Activated T-helper 1 cell treated with anti-CD3 and anti-CD28 coated beads, Interleukin-12 subunit alpha, Interleukin-12 subunit beta, Interleukin-2, Interleukin-4 antibody, amounts not matched to agents 30 ng/mL and 10 ng/mL and 1 ng/mL, durations not matched to agents 14 hours and 24 hours and 36 hours (primary cell): ENCODE measurements around the gene SRRD. TPM values are rescaled to one million over a fixed set of nuclear protein-coding genes. Genes with fewer than 3 reads are reported as not detected.

Source experiments
- DNase-seq: peaks from one replicate; pipeline ENCODE4 v3.0.0; 2021; ENCODE audit warnings: low spot score
- H3K27ac Mint-ChIP-seq: one replicate; pipeline ENCODE4 v1.8.0; 2021; ENCODE audit warnings: mild to moderate bottlenecking, mixed read lengths
- H3K27me3 Mint-ChIP-seq: one replicate; pipeline ENCODE4 v1.8.0; 2022; ENCODE audit warnings: mild to moderate bottlenecking, moderate library complexity, mixed read lengths; ENCODE audit not compliant: insufficient read depth
- H3K36me3 Mint-ChIP-seq: one replicate; pipeline ENCODE4 v1.8.0; 2021; ENCODE audit warnings: low read depth, mixed read lengths
- H3K4me1 Mint-ChIP-seq: one replicate; pipeline ENCODE4 v1.8.0; 2021; ENCODE audit warnings: low read depth, mixed read lengths
- H3K4me3 Mint-ChIP-seq: one replicate; pipeline ENCODE4 v1.8.0; 2021; ENCODE audit warnings: mild to moderate bottlenecking, moderate library complexity, mixed read lengths
- H3K9me3 Mint-ChIP-seq: one replicate; pipeline ENCODE4 v1.8.0; 2021; ENCODE audit warnings: mixed read lengths
- intact Hi-C: fragments of 100-400 bp; cut with micrococcal nuclease; formaldehyde crosslinking; loops from one replicate; pipeline ENCODE4 v1.15.1; 2024
- total RNA-seq: library from RNA; stranded (reverse); gene quantifications from 2 replicates; pipeline ENCODE4 v1.2.3, GENCODE V29; 2022

SRRD gene
- total RNA-seq, 1 donor from 2014 or later, result 34.8 TPM

DNA sequence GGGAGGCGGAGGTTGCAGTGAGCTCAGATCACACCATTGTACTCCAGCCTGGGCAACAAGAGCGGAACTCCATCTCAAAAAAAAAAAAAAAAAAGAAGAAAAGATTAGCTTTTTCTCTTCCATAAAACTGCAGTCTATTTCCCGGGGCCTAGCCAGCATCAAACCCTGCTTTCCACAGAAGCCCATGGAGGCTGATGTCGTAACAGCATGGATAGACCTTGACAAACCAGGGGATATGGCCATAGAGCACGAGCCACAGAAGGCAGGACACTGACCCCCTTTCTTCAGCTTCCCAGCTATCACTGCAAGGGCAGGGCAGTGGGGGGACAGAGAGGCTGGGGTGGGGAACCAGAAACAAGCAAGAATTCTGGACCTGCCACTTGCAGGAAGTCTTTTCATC lies 21.6 kb upstream of the SRRD start:
- Mint-ChIP-seq H3K4me1 (no peaks in the 10 kb centered on the region), H3K9me3 (no peaks in the 10 kb centered on the region), H3K27ac (no peak overlapping the region), H3K27me3 (no peaks in the 10 kb centered on the region), H3K36me3 (peaks cover 30% of the 10 kb centered on the region), H3K4me3 (no peak overlapping the region)
- intact Hi-C loops, result no loop called here
- no peak for DNase-seq

DNA sequence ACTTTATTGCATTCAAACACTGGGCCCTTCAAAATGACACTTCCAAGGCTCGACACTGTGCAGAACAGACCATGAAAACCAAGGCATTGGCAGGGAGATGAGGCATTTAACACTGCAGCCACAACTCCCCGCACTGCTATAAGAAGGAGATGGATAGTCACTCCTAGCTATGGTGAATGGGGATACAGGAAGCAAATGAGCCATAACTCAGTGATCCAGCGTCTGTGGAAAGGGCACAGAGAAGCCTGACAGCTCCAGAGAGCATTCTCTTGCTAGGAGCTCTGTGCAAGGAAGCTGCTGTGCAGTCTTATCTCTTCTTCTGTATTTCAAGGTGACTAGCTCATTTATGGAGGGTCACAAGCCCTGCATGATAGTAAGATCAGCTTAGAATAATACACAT lies 21.0 kb upstream of the SRRD start:
- no peak for DNase-seq
- no peaks in the 10 kb centered on the region for H3K4me1 Mint-ChIP-seq
- intact Hi-C loops, result no loop called here
- no peak overlapping the region for H3K27ac Mint-ChIP-seq
- H3K36me3 Mint-ChIP-seq, result peaks cover 30% of the 10 kb centered on the region
- H3K4me3 Mint-ChIP-seq, result no peak overlapping the region
- H3K9me3 Mint-ChIP-seq, result no peaks in the 10 kb centered on the region
- H3K27me3 Mint-ChIP-seq, result no peaks in the 10 kb centered on the region

DNA sequence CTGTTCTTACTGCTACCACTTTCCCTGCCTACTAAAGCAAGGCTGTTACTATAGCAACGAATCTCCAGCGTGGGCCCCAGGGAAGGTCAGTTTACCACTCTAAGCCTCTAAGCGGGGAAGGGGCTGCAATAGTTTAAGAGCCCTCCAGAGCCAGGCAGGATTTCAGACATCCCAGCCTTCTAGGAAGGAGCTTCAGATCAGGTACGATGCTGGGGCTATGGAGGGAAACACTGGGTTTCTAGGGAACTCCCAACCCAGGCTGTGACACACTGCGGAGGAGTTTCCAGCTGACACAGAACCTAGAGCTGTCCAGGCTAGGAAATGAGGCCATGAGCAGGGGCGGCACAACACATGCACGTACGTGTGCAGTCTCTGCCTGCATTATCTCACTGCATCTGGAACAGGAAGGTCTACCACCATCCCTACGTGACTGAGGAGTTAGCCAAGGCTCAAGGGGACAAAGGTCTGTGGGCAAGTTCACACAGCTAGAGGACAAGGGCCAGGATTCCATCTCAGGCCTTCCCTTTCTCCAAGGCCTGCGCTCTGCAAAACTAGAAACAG lies 20.5 kb upstream of the SRRD start:
- Mint-ChIP-seq H3K36me3 (peaks cover 31% of the 10 kb centered on the region), H3K27me3 (no peaks in the 10 kb centered on the region), H3K27ac (no peak overlapping the region), H3K4me1 (no peaks in the 10 kb centered on the region), H3K4me3 (no peak overlapping the region), H3K9me3 (no peaks in the 10 kb centered on the region)
- intact Hi-C loops, result no loop called here
- no peak for DNase-seq

DNA sequence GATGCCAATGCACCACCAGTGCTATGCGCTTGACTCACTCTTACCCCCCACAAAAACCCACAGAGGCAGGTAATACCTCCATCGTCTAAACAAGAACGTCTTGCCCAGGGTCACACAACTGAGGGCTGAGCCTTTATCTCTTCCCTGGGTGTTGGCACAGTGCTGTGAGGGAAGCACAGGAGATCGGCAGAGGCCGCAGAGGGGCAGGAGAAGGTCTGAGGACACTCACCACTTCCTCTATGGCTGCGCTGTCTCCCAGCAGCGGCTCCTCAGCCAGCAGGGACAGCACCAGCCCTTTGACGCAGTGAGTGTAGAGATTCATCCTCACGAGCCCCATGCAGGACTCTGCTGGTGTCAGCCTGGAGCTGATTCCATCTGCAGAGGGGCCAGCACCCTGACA lies 20.0 kb upstream of the SRRD start:
- H3K4me3 Mint-ChIP-seq, result no peak overlapping the region
- H3K36me3 Mint-ChIP-seq, result peaks cover 32% of the 10 kb centered on the region
- no peaks in the 10 kb centered on the region for H3K27me3 Mint-ChIP-seq
- intact Hi-C loops, result no loop called here
- no peak for DNase-seq
- no peak overlapping the region for H3K27ac Mint-ChIP-seq
- no peaks in the 10 kb centered on the region for H3K4me1 Mint-ChIP-seq
- no peaks in the 10 kb centered on the region for H3K9me3 Mint-ChIP-seq

DNA sequence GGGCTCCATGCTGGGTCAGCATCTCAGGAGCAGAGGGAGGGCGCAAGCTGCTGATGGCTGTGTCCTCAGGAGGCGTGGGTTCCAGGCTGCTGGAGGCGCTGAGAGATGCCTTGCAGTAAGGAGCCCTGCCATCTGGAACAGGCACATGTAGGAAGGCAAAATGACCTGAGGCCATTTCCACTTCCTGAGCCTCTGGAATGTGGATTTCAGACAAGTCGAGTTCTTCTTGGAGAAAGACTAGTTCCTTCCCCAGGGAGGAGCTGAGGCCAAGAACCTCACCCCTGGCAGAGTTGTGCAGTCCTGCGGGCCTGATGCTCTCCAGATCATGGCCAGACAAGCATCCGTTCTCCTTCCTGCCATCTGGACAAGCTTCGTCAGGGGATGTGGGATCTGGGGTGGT lies 19.4 kb upstream of the SRRD start:
- peaks cover 33% of the 10 kb centered on the region for H3K36me3 Mint-ChIP-seq
- intact Hi-C loops, result no loop called here

DNA sequence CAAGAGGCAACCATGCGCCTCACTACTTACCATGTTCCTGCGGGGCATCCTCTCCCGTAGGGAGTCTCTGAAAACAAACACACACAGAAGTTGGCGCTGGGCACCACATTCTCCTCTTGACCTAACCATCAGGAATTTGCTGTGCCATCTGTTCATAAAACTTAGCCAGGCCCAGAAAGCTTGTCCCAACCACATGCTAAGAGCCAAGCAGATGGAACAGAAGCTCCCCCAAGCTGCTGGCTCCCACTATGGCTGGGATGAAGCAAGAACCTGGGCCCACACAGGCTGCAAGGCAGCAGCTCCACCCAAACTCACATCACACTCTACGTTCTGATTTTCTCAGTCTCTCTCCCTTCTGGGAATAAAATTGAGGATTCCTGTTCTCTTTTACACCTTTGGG lies 17.5 kb upstream of the SRRD start:
- Mint-ChIP-seq H3K27ac (no peak overlapping the region), H3K27me3 (no peaks in the 10 kb centered on the region), H3K36me3 (peaks cover 37% of the 10 kb centered on the region), H3K4me1 (no peaks in the 10 kb centered on the region), H3K4me3 (no peak overlapping the region), H3K9me3 (no peaks in the 10 kb centered on the region)
- DNase-seq, result no peak
- intact Hi-C loops, result no loop called here

More for the DNA sequence above, 19.4 kb upstream of the SRRD start:
- no peaks in the 10 kb centered on the region for H3K9me3 Mint-ChIP-seq
- DNase-seq, result no peak
- H3K27ac Mint-ChIP-seq, result no peak overlapping the region
- H3K27me3 Mint-ChIP-seq, result no peaks in the 10 kb centered on the region
- H3K4me3 Mint-ChIP-seq, result no peak overlapping the region
- no peaks in the 10 kb centered on the region for H3K4me1 Mint-ChIP-seq

DNA sequence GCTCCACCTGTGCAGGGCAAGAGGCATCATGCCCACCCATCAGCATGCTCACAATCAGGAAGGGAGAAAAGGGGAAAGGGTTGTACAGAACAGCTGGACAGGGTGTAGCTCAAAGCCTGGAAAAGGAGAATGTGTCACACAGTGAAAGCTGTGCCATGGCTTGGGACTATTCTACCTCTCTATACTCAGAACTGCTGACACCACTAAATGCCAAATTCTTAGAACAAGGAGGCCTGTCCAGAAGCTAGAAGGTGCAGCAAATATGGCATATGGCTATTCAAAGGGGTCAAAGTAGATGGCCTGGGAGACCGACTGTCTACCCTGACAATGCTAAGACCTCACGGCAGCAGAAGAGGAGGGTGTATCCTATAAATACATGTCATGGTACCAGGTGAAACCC lies 12.9 kb upstream of the SRRD start:
- Mint-ChIP-seq H3K4me1 (peaks cover 7% of the 10 kb centered on the region), H3K4me3 (no peak overlapping the region), H3K27me3 (no peaks in the 10 kb centered on the region), H3K27ac (no peak overlapping the region), H3K36me3 (peaks cover 38% of the 10 kb centered on the region), H3K9me3 (no peaks in the 10 kb centered on the region)
- no peak for DNase-seq
- intact Hi-C loops, result no loop called here

DNA sequence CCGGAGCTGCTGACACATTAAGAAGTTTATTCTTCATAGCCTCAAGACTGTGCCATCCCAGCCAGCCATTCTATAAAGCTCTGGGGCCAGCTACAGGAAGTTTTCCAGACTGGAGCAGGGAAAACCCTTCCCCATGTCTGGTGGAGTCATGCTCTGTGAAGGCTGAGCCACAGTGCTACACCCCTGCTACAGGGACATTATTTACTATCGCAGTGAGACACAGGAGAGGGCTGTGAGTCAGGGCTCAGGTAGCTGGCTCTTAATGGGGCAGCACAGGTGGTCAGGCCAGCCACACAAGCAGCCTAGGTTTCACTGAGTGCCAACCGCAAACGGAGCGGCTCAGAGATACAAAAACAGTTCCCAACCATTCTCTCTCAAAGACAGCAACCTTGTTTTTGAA lies 12.2 kb upstream of the SRRD start:
- H3K36me3 Mint-ChIP-seq, result peaks cover 39% of the 10 kb centered on the region
- H3K4me1 Mint-ChIP-seq, result peaks cover 9% of the 10 kb centered on the region
- intact Hi-C loops, result no loop called here
- H3K4me3 Mint-ChIP-seq, result no peak overlapping the region
- no peaks in the 10 kb centered on the region for H3K27me3 Mint-ChIP-seq
- DNase-seq, result no peak
- no peaks in the 10 kb centered on the region for H3K9me3 Mint-ChIP-seq
- H3K27ac Mint-ChIP-seq, result peak overlapping the region; percentile 40

DNA sequence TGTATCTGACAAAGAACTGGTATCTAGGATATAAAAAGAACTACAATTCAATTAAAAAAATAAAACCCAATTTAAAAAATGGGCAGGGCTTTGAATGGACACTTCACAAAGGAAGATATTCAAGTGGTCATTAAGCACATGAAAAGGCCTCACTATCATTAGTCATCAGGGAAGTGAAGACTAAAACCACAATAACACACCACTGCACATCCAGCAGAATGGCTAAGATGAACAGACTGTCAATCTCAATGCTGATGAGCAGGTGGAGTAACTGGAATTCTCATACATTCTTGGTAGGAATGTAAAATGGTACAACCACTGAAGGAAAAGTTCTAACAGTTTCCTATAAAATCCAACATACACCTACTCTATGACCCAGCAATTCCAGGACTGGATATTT lies 9.0 kb upstream of the SRRD start:
- intact Hi-C loops, result no loop called here
- H3K4me1 Mint-ChIP-seq, result peaks cover 36% of the 10 kb centered on the region
- H3K36me3 Mint-ChIP-seq, result peaks cover 45% of the 10 kb centered on the region
- no peaks in the 10 kb centered on the region for H3K27me3 Mint-ChIP-seq
- H3K9me3 Mint-ChIP-seq, result no peaks in the 10 kb centered on the region
- DNase-seq, result no peak
- no peak overlapping the region for H3K4me3 Mint-ChIP-seq
- no peak overlapping the region for H3K27ac Mint-ChIP-seq

DNA sequence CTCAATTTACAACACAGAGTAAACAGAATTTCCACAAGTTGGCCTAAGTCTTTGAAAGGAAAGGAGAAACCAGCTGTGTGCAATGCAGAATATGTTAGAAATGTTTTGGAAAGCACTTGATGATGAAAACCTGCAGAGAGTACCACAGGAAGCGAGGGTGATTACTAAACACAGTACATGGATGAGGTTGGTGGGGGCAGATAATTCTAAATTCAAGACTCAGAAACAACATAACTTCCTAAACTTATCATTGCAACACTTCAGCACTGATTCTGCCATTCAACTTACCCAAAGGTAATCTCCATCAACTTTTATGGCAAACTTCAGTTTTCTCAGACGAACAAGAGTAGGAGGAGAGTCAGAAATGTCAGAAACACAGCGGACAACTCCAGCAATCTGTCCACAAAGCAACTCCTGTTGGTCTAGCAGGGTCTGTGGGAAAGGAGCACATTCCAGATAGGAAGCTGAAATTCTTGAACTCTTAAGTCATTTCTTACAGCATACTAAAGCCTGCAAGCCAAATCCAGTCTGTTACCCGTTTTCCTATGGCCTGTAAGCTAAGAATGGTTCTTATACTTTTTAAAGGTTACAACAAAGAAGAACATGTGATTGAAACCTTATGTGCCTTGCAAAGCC lies 6.9 kb upstream of the SRRD start:
- peaks cover 56% of the 10 kb centered on the region for H3K4me1 Mint-ChIP-seq
- no peaks in the 10 kb centered on the region for H3K27me3 Mint-ChIP-seq
- intact Hi-C loops, result loop anchor here (1.0 kb wide), 1 partner anchor 46 kb away; no protein-coding TSS in a partner anchor
- peaks cover 42% of the 10 kb centered on the region for H3K36me3 Mint-ChIP-seq
- DNase-seq, result no peak
- H3K9me3 Mint-ChIP-seq, result no peaks in the 10 kb centered on the region
- H3K4me3 Mint-ChIP-seq, result peak overlapping the region; percentile 43
- H3K27ac Mint-ChIP-seq, result peak overlapping the region; percentile 82

DNA sequence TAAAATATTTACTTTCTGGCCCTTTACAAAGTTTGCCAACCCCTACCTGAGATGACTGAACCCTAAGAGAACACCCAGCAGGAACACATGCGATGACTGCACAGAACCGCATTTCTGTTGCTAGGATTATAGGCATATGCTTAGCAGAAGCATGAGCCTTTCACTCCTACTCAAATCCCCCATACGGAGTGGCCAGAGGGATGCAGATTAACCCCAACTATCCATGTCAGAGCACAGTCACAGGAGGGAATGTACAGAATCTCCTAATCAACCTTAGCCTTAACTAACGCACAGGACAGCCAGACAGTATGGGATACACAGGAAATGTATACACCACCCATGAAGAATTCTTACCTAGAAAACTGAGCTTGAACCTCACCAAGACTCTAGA lies 6.3 kb upstream of the SRRD start:
- Mint-ChIP-seq H3K9me3 (no peaks in the 10 kb centered on the region), H3K4me3 (peak overlapping the region; percentile 72), H3K27me3 (no peaks in the 10 kb centered on the region), H3K4me1 (peaks cover 62% of the 10 kb centered on the region), H3K27ac (peak overlapping the region; percentile 82), H3K36me3 (peaks cover 39% of the 10 kb centered on the region)
- DNase-seq, result no peak
- intact Hi-C loops, result loop anchor here (1.0 kb wide), 1 partner anchor 46 kb away; no protein-coding TSS in a partner anchor

DNA sequence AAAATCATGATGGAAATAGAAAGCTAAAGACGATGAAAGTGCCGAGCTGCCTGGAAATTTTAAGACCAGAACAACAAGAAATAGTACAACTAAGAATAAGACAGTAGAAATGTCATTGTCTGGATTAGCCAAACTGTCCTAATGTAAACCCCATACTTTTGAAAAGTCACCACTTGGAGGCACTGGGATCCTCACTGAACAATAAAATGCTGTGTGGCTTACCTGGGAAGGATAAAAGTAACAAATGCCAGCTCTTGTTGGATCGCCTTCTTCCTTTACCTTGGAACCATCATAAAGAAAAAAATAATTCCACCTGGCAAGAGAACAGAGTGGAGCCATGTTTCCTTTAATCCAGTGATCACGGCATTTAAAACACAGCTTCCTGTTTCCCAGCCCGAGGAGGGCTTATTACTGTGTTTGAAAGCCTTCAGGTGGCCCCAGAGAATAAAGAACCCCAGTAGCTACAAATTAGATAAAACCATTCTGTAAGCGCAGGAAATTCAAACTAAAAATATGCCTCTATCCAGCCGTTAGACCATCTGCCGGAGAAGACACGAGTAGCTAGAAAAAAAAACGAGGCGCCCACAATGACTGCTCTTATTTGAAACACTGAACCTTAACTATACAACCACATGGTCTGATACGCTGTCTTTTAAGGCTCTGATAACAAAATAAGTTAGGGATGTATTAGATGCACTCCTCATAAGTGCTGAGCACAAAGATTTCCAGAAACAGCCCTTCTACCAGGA lies 4.5 kb upstream of the SRRD start:
- H3K4me3 Mint-ChIP-seq, result peak overlapping the region; percentile 95
- H3K27me3 Mint-ChIP-seq, result no peaks in the 10 kb centered on the region
- H3K36me3 Mint-ChIP-seq, result peaks cover 32% of the 10 kb centered on the region
- peaks cover 75% of the 10 kb centered on the region for H3K4me1 Mint-ChIP-seq
- peak overlapping the region; percentile 90 for H3K27ac Mint-ChIP-seq
- no peaks in the 10 kb centered on the region for H3K9me3 Mint-ChIP-seq
- DNase-seq, result no peak
- intact Hi-C loops, result no loop called here

DNA sequence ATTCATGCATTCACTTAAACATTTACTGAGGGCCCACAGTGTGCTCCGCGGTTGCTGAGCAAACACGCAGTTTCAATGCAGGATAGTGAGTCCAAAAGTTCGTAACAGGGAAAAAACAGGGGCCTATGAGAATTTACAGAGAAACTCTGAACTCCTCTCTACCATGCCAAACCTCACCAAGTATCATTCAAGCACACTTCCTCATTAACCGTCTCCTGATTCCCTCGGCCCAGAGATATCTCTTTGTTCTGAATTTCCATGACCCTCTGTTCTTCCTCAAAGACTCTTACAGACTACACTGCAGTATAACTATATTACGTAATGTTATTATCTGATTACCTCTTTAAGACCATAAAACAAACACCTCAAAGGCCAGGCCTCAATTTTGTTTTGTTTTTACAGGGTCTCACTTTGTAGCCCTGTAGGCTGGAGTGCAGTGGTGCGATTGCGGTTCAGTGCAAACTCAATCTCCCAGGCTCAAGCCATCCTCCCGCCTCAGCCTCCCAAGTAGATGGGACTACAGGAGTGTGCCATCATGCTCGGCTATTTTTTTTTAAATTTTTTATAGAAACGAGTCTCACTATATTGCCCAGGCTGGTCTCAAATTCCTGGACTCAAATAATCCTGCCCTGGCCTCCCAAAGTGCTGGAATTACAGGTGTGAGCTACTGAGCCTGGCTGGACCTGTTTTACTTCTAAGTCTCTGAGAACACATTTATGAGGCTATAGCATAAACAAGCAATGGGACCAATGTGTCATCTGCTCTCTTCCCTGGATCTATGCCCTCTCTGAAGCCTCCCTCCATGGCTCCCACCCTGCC lies 3.7 kb upstream of the SRRD start:
- Mint-ChIP-seq H3K4me1 (peaks cover 77% of the 10 kb centered on the region), H3K36me3 (peaks cover 27% of the 10 kb centered on the region), H3K4me3 (peak overlapping the region; percentile 95), H3K9me3 (no peaks in the 10 kb centered on the region), H3K27ac (peak overlapping the region; percentile 94), H3K27me3 (no peaks in the 10 kb centered on the region)
- DNase-seq, result no peak
- intact Hi-C loops, result no loop called here
